NB4 (cell line): ENCODE measurements around the gene GLRA3.

Experiments
- DNase-seq: peaks from one replicate; pipeline ENCODE4 v3.0.0; 2010; ENCODE audit warnings: low read depth
- H3K4me3 ChIP-seq: one replicate; pipeline ENCODE4 v1.5.1; 2011; ENCODE audit warnings: mild to moderate bottlenecking, low read depth, low read length, moderate library complexity
- CTCF ChIP-seq: IDR thresholded peaks from one replicate; pipeline ENCODE4 v1.5.1; 2012; ENCODE audit warnings: low read depth, low read length
- MAX ChIP-seq: IDR thresholded peaks from 2 replicates; pipeline ENCODE4 v1.6.1; 2011; ENCODE audit warnings: low read depth, low read length
- MYC ChIP-seq: IDR thresholded peaks from 2 replicates; pipeline ENCODE4 v1.6.1; 2011; ENCODE audit warnings: low read depth, low read length
- POLR2A ChIP-seq: IDR thresholded peaks from 2 replicates; pipeline ENCODE4 v1.6.1; 2011; ENCODE audit warnings: mild to moderate bottlenecking; ENCODE audit not compliant: insufficient read length; ENCODE audit errors: extremely low read depth

GLRA3 gene

GRCh38 chr4:174665799-174666198 lies 163.2 kb downstream of the GLRA3 start:
- no peak overlapping the region for H3K4me3 ChIP-seq
- DNase-seq = no peak
- no peak for TF ChIP-seq MYC
- no peak for TF ChIP-seq POLR2A

- TF ChIP-seq MAX = no peak
- no peak for TF ChIP-seq CTCF
- TF ChIP-seq MYC = no peak
- no peak for TF ChIP-seq POLR2A
- DNase-seq = no peak
- no peak overlapping the region for H3K4me3 ChIP-seq
These were observed 165.8 kb downstream of the GLRA3 start for GRCh38 chr4:174663216-174663615.

- H3K4me3 ChIP-seq = no peak overlapping the region
- DNase-seq = no peak
- TF ChIP-seq MAX = no peak
- no peak for TF ChIP-seq MYC
- no peak for TF ChIP-seq CTCF
- TF ChIP-seq POLR2A = no peak
These were observed 170.8 kb downstream of the GLRA3 start for GRCh38 chr4:174658246-174658645.

GRCh38 chr4:174657472-174657871 lies 171.6 kb downstream of the GLRA3 start:
- TF ChIP-seq CTCF (no peak), POLR2A (no peak), MYC (no peak), MAX (no peak)
- DNase-seq = no peak
- no peak overlapping the region for H3K4me3 ChIP-seq

- no peak overlapping the region for H3K4me3 ChIP-seq
- TF ChIP-seq MYC = no peak
- no peak for DNase-seq
These were observed 174.4 kb downstream of the GLRA3 start for GRCh38 chr4:174654634-174655033.

GRCh38 chr4:174650711-174651355 lies 178.2 kb downstream of the GLRA3 start:
- H3K4me3 ChIP-seq = no peak overlapping the region
- DNase-seq = no peak
- TF ChIP-seq POLR2A (no peak), CTCF (no peak), MYC (no peak), MAX (no peak)

GRCh38 chr4:174648812-174649211 lies 180.2 kb downstream of the GLRA3 start:
- TF ChIP-seq POLR2A = no peak
- TF ChIP-seq MYC = no peak
- TF ChIP-seq CTCF = no peak
- no peak for TF ChIP-seq MAX
- no peak for DNase-seq
- H3K4me3 ChIP-seq = no peak overlapping the region
